Measurements from ENCODE around the gene A1CF. TPM values are rescaled to one million over a fixed set of nuclear protein-coding genes. Genes with fewer than 3 reads are reported as not detected.

Gene A1CF
- total RNA-seq, 1 donor from 2014 or later: not detected

DNA sequence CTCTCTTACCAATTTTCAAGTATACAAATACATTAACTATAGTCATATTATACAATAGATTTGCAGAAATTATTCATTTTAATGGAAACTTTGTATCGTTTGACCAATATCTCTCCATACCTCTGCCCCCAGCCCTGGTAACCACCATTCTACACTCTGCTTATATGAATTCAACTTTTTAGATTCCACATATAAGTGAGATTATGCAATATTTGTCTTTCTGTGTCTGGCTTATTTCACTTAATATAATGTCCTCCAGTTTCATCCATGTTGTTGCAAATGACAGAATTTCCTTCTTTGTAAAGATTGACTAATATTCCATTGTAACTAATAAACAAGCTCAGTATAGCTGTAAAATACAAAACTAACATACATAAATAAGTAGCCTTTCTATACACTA is 55.4 kb downstream of the A1CF start:
- H3K4me2 ChIP-seq (ENCODE audit: low read length): no peak overlapping the region
- H3K27me3 ChIP-seq (ENCODE audit: insufficient read depth, low read length): peaks cover 7% of the 10 kb centered on the region
- no peaks in the 10 kb centered on the region for H4K20me1 ChIP-seq (ENCODE audit: insufficient read depth, low read length)
- FAIRE-seq (no peak), DNase-seq (ENCODE audit: low read depth) (no peak)
- H3K9ac ChIP-seq (ENCODE audit: low read length): no peak overlapping the region
- no peaks in the 10 kb centered on the region for H3K79me2 ChIP-seq (ENCODE audit: insufficient read depth, low read length)
- Mint-ChIP-seq H3K4me1 (ENCODE audit: low read depth, unreplicated experiment) (no peaks in the 10 kb centered on the region), H3K9me3 (ENCODE audit: unreplicated experiment) (peaks cover 3% of the 10 kb centered on the region), H3K27me3 (ENCODE audit: low read depth, unreplicated experiment) (peaks cover 2% of the 10 kb centered on the region), H3K4me3 (ENCODE audit: unreplicated experiment) (no peak overlapping the region), H3K27ac (ENCODE audit: unreplicated experiment) (no peak overlapping the region), H3K36me3 (ENCODE audit: low read depth, unreplicated experiment) (no peaks in the 10 kb centered on the region)
- no peaks in the 10 kb centered on the region for H3K4me1 ChIP-seq (ENCODE audit: insufficient read depth, low read length)
- no peak for TF ChIP-seq EZH2 (IDR thresholded peaks at IDR 0.05; ENCODE audit: insufficient read depth, low read length)
- TF ChIP-seq, protein P1, sequence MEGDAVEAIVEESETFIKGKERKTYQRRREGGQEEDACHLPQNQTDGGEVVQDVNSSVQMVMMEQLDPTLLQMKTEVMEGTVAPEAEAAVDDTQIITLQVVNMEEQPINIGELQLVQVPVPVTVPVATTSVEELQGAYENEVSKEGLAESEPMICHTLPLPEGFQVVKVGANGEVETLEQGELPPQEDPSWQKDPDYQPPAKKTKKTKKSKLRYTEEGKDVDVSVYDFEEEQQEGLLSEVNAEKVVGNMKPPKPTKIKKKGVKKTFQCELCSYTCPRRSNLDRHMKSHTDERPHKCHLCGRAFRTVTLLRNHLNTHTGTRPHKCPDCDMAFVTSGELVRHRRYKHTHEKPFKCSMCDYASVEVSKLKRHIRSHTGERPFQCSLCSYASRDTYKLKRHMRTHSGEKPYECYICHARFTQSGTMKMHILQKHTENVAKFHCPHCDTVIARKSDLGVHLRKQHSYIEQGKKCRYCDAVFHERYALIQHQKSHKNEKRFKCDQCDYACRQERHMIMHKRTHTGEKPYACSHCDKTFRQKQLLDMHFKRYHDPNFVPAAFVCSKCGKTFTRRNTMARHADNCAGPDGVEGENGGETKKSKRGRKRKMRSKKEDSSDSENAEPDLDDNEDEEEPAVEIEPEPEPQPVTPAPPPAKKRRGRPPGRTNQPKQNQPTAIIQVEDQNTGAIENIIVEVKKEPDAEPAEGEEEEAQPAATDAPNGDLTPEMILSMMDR (IDR thresholded peaks at IDR 0.05; ENCODE audit: insufficient read depth, low read depth, low read length): no peak
- H3K36me3 ChIP-seq (ENCODE audit: insufficient read depth, low read length): no peaks in the 10 kb centered on the region
- no peak overlapping the region for H2AFZ ChIP-seq (ENCODE audit: low read depth, low read length)
- no peak overlapping the region for H3K27ac ChIP-seq (ENCODE audit: low read depth, low read length)
- H3K4me3 ChIP-seq (ENCODE audit: insufficient read depth, low read depth, low read length): no peak overlapping the region
- H3K9me3 ChIP-seq (ENCODE audit: insufficient read depth, low read depth, low read length): no peaks in the 10 kb centered on the region

DNA sequence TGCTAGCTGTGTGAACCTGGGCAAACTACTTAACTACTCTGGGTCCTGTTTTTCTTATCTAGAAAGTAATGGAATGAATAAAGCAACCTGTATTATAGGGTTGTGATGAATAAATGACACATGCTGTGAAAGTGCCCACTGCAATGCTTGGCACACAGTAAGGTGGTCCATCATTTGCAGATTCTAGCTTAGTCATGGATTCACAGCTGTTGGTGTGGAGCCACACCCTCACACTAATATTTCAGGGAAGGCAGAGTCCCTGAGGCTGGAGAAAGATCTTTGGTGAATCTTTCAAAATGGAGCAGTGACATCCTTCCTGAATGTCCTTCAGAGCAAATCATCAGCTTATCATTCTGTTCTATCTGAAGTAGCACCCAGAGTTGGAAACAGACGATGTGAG is 60.6 kb downstream of the A1CF start:
- Histone ChIP-seq H3K4me1 (ENCODE audit: insufficient read depth, low read length) (no peaks in the 10 kb centered on the region), H3K27me3 (ENCODE audit: insufficient read depth, low read length) (peaks cover 2% of the 10 kb centered on the region), H3K4me3 (ENCODE audit: insufficient read depth, low read depth, low read length) (no peak overlapping the region), H3K9ac (ENCODE audit: low read length) (no peak overlapping the region), H2AFZ (ENCODE audit: low read depth, low read length) (no peak overlapping the region), H3K4me2 (ENCODE audit: low read length) (no peak overlapping the region), H4K20me1 (ENCODE audit: insufficient read depth, low read length) (no peaks in the 10 kb centered on the region), H3K9me3 (ENCODE audit: insufficient read depth, low read depth, low read length) (no peaks in the 10 kb centered on the region), H3K79me2 (ENCODE audit: insufficient read depth, low read length) (no peaks in the 10 kb centered on the region), H3K27ac (ENCODE audit: low read depth, low read length) (no peak overlapping the region), H3K36me3 (ENCODE audit: insufficient read depth, low read length) (no peaks in the 10 kb centered on the region)
- no peaks in the 10 kb centered on the region for H3K4me1 Mint-ChIP-seq (ENCODE audit: low read depth, unreplicated experiment)
- TF ChIP-seq, protein P1 (IDR thresholded peaks at IDR 0.05; ENCODE audit: insufficient read depth, low read depth, low read length): no peak
- TF ChIP-seq EZH2 (IDR thresholded peaks at IDR 0.05; ENCODE audit: insufficient read depth, low read length): no peak
- no peaks in the 10 kb centered on the region for H3K27me3 Mint-ChIP-seq (ENCODE audit: low read depth, unreplicated experiment)
- no peak overlapping the region for H3K4me3 Mint-ChIP-seq (ENCODE audit: unreplicated experiment)
- FAIRE-seq (no peak), DNase-seq (ENCODE audit: low read depth) (no peak)
- H3K9me3 Mint-ChIP-seq (ENCODE audit: unreplicated experiment): no peaks in the 10 kb centered on the region
- no peak overlapping the region for H3K27ac Mint-ChIP-seq (ENCODE audit: unreplicated experiment)
- H3K36me3 Mint-ChIP-seq (ENCODE audit: low read depth, unreplicated experiment): no peaks in the 10 kb centered on the region

DNA sequence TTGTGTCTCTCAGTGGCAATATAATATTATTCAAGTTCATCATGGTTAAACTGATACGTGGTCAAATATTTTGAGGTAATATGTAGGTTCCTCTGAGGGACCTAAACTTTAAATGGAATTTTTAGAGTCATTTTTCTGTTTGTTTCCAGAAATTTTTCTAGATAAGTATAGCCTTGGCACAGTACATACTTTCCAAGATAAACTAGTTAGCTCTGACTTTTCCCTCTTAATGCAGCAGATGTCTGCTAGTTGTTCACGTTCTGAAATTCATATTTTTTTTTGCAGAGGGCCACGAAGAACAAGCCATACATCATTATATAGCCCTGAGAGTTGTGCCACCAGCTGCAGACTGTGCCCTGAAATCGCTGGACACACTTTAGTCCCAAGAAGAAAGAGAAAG is 61.6 kb downstream of the A1CF start:
- no peak for DNase-seq (ENCODE audit: low read depth)
- no peak for FAIRE-seq
- H3K36me3 ChIP-seq (ENCODE audit: insufficient read depth, low read length): no peaks in the 10 kb centered on the region

More for the DNA sequence above, 61.6 kb downstream of the A1CF start:
- Histone ChIP-seq H3K4me3 (ENCODE audit: insufficient read depth, low read depth, low read length) (no peak overlapping the region), H3K4me2 (ENCODE audit: low read length) (no peak overlapping the region), H3K9me3 (ENCODE audit: insufficient read depth, low read depth, low read length) (no peaks in the 10 kb centered on the region), H3K9ac (ENCODE audit: low read length) (no peak overlapping the region), H2AFZ (ENCODE audit: low read depth, low read length) (no peak overlapping the region), H3K27me3 (ENCODE audit: insufficient read depth, low read length) (peaks cover 2% of the 10 kb centered on the region), H3K4me1 (ENCODE audit: insufficient read depth, low read length) (no peaks in the 10 kb centered on the region), H4K20me1 (ENCODE audit: insufficient read depth, low read length) (no peaks in the 10 kb centered on the region), H3K79me2 (ENCODE audit: insufficient read depth, low read length) (no peaks in the 10 kb centered on the region), H3K27ac (ENCODE audit: low read depth, low read length) (no peak overlapping the region)
- Mint-ChIP-seq H3K9me3 (ENCODE audit: unreplicated experiment) (no peaks in the 10 kb centered on the region), H3K36me3 (ENCODE audit: low read depth, unreplicated experiment) (no peaks in the 10 kb centered on the region), H3K27me3 (ENCODE audit: low read depth, unreplicated experiment) (no peaks in the 10 kb centered on the region), H3K4me3 (ENCODE audit: unreplicated experiment) (no peak overlapping the region), H3K27ac (ENCODE audit: unreplicated experiment) (no peak overlapping the region), H3K4me1 (ENCODE audit: low read depth, unreplicated experiment) (no peaks in the 10 kb centered on the region)
- TF ChIP-seq, protein P1 (IDR thresholded peaks at IDR 0.05; ENCODE audit: insufficient read depth, low read depth, low read length): no peak
- no peak for TF ChIP-seq EZH2 (IDR thresholded peaks at IDR 0.05; ENCODE audit: insufficient read depth, low read length)

Measured in astrocyte (in vitro differentiated cells and primary cell).